WTC11 (cell line): ENCODE data around the gene LOC128125822.

Source experiments
- ATAC-seq: fragments of 200-7000 bp; cut with Tn5 transposase; 2 replicates; pipeline ENCODE4 v1.10.0; 2021; ENCODE audit warnings: mild to moderate bottlenecking, moderate library complexity
- CTCF ChIA-PET: fragments of 300-600 bp; sonication (Branson Sonifier 250); formaldehyde crosslinking; loops from one replicate; lab custom pipeline; 2021; ENCODE audit warnings: antibody characterized with exemption; lab: Charles Lee
- POLR2A ChIA-PET: fragments of 350-600 bp; sonication (Branson Sonifier 250); formaldehyde crosslinking; loops from one replicate; lab custom pipeline; 2021; ENCODE audit warnings: antibody characterized with exemption; lab: Charles Lee
- DNase-seq: peaks from one replicate; pipeline ENCODE4 v3.0.0; 2021; ENCODE audit warnings: low spot score
- H3K27ac Mint-ChIP-seq: 2 replicates; pipeline ENCODE4 v1.8.0; 2021; ENCODE audit warnings: mixed read lengths
- H3K27me3 Mint-ChIP-seq: 2 replicates; pipeline ENCODE4 v1.8.0; 2021; ENCODE audit warnings: low read depth, mild to moderate bottlenecking, moderate library complexity, mixed read lengths
- H3K36me3 Mint-ChIP-seq: 2 replicates; pipeline ENCODE4 v1.8.0; 2021; ENCODE audit warnings: mixed read lengths
- H3K4me1 Mint-ChIP-seq: 2 replicates; pipeline ENCODE4 v1.8.0; 2022; ENCODE audit warnings: mixed read lengths
- H3K4me3 Mint-ChIP-seq: 2 replicates; pipeline ENCODE4 v1.8.0; 2021; ENCODE audit warnings: mild to moderate bottlenecking, moderate library complexity, mixed read lengths
- H3K9me3 Mint-ChIP-seq: 2 replicates; pipeline ENCODE4 v1.8.0; 2021; ENCODE audit warnings: mixed read lengths
- ATF1 ChIP-seq: sonication (generic); formaldehyde crosslinking; IDR thresholded peaks from 2 replicates; pipeline ENCODE4 v1.8.1; 2023; ENCODE audit warnings: mild to moderate bottlenecking, moderate library complexity, missing genetic modification reagents
- CBFB ChIP-seq: sonication (generic); formaldehyde crosslinking; IDR thresholded peaks from 2 replicates; pipeline ENCODE4 v1.8.1; 2022; ENCODE audit warnings: mild to moderate bottlenecking, low read depth, missing genetic modification reagents
- KAT7 ChIP-seq: sonication (generic); formaldehyde crosslinking; IDR thresholded peaks from 2 replicates; pipeline ENCODE4 v1.8.1; 2023; ENCODE audit warnings: missing genetic modification reagents, mild to moderate bottlenecking, borderline replicate concordance
- MXD4 ChIP-seq: fragments of 250-450 bp; sonication (Bioruptor Pico); IDR thresholded peaks from 2 replicates; pipeline ENCODE4 v1.8.0; 2021; ENCODE audit warnings: mild to moderate bottlenecking, moderate library complexity, borderline replicate concordance
- NFYB ChIP-seq: sonication (generic); formaldehyde crosslinking; conservative IDR thresholded peaks from 2 replicates; pipeline ENCODE4 v1.8.0; 2022; ENCODE audit warnings: low read depth, missing genetic modification reagents
- NR1H2 ChIP-seq: sonication (generic); formaldehyde crosslinking; IDR thresholded peaks from 2 replicates; pipeline ENCODE4 v1.9.0; 2021; ENCODE audit warnings: mild to moderate bottlenecking, moderate library complexity, missing genetic modification reagents
- NR2C2 ChIP-seq: sonication (generic); formaldehyde crosslinking; IDR thresholded peaks from 2 replicates; pipeline ENCODE4 v1.8.0; 2022; ENCODE audit warnings: mild to moderate bottlenecking, missing genetic modification reagents
- SMAD3 ChIP-seq: sonication (generic); formaldehyde crosslinking; IDR thresholded peaks from 2 replicates; pipeline ENCODE4 v1.8.0; 2022; ENCODE audit warnings: missing genetic modification reagents, mild to moderate bottlenecking, borderline replicate concordance
- SMAD4 ChIP-seq: sonication (generic); formaldehyde crosslinking; IDR thresholded peaks from 2 replicates; pipeline ENCODE4 v1.8.0; 2022; ENCODE audit warnings: mild to moderate bottlenecking, missing genetic modification reagents
- SP1 ChIP-seq: sonication (generic); formaldehyde crosslinking; conservative IDR thresholded peaks from 2 replicates; pipeline ENCODE4 v1.8.1; 2022; ENCODE audit warnings: missing genetic modification reagents
- TCF7 ChIP-seq: sonication (generic); formaldehyde crosslinking; IDR thresholded peaks from 2 replicates; pipeline ENCODE4 v1.8.0; 2022; ENCODE audit warnings: mild to moderate bottlenecking, low read depth, missing genetic modification reagents, moderate library complexity
- TEAD1 ChIP-seq: sonication (generic); formaldehyde crosslinking; IDR thresholded peaks from 2 replicates; pipeline ENCODE4 v1.8.0; 2022; ENCODE audit warnings: mild to moderate bottlenecking, missing genetic modification reagents
- TP53 ChIP-seq: sonication (generic); formaldehyde crosslinking; IDR thresholded peaks from 2 replicates; pipeline ENCODE4 v1.8.1; 2023; ENCODE audit warnings: mild to moderate bottlenecking, missing genetic modification reagents
- ZNF232 ChIP-seq: sonication (generic); formaldehyde crosslinking; IDR thresholded peaks from 2 replicates; pipeline ENCODE4 v1.8.0; 2022; ENCODE audit warnings: mild to moderate bottlenecking, missing genetic modification reagents
- TF ChIP-seq, protein P1 (sequence below): fragments of 250-450 bp; sonication (Bioruptor Pico); IDR thresholded peaks from 2 replicates; pipeline ENCODE4 v2.1.2; 2022; ENCODE audit warnings: mild to moderate bottlenecking, moderate library complexity
- TF ChIP-seq, protein P2 (sequence below): sonication (generic); formaldehyde crosslinking; conservative IDR thresholded peaks from 2 replicates; pipeline ENCODE4 v1.8.1; 2022; ENCODE audit warnings: mild to moderate bottlenecking, missing genetic modification reagents
- TF ChIP-seq, protein P3 (sequence below): sonication (generic); formaldehyde crosslinking; IDR thresholded peaks from 2 replicates; pipeline ENCODE4 v1.8.1; 2022; ENCODE audit warnings: mild to moderate bottlenecking, missing genetic modification reagents, moderate library complexity, borderline replicate concordance
- TF ChIP-seq, protein P4 (sequence below): fragments of 250-450 bp; sonication (Bioruptor Pico); IDR thresholded peaks from 2 replicates; pipeline ENCODE4 v1.9.0; 2021; ENCODE audit warnings: mild to moderate bottlenecking
- TF ChIP-seq, protein P5 (sequence below): sonication (generic); formaldehyde crosslinking; IDR thresholded peaks from 2 replicates; pipeline ENCODE4 v1.8.1; 2023; ENCODE audit warnings: mild to moderate bottlenecking, missing genetic modification reagents, moderate library complexity
- TF ChIP-seq, protein P6 (sequence below): sonication (generic); formaldehyde crosslinking; IDR thresholded peaks from 2 replicates; pipeline ENCODE4 v1.8.1; 2022; ENCODE audit warnings: low read depth, mild to moderate bottlenecking, moderate library complexity, missing genetic modification reagents, borderline replicate concordance
- TF ChIP-seq, protein P7 (sequence below): sonication (generic); formaldehyde crosslinking; IDR thresholded peaks from 2 replicates; pipeline ENCODE4 v1.8.1; 2023; ENCODE audit warnings: mild to moderate bottlenecking, missing genetic modification reagents
- TF ChIP-seq, protein P8 (sequence below): sonication (generic); formaldehyde crosslinking; IDR thresholded peaks from 2 replicates; pipeline ENCODE4 v1.8.1; 2023; ENCODE audit warnings: mild to moderate bottlenecking, missing genetic modification reagents, borderline replicate concordance
- TF ChIP-seq, protein P9 (sequence below): fragments of 250-450 bp; sonication (Bioruptor Pico); IDR thresholded peaks from 2 replicates; pipeline ENCODE4 v1.9.0; 2021; ENCODE audit warnings: moderate library complexity, mild to moderate bottlenecking, inconsistent platforms, borderline replicate concordance

The LOC128125822 gene

DNA sequence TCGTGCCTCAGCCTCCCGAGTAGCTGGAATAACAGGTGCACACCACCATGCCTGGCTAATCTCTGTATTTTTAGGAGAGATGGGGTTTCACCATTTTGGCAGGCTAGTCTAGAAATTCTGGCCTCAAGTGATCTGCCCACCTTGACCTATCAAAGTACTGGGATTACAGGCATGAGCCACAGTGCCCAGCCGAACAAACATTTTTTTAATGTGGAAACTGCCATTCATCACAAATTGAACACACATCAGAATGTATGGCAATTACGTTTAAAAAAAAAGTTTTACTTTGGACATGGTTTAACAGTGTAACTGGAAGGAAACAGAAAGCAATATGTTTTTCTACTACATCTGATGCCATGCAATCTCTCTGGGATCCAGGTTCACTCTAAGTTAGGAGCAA lies 38.3 kb upstream of the LOC128125822 start:
- Mint-ChIP-seq H3K36me3 (no peaks in the 10 kb centered on the region; the same call in 1 of the 2 replicates), H3K9me3 (peaks cover 4% of the 10 kb centered on the region; the same call in 1 of the 2 replicates), H3K4me3 (no peak overlapping the region), H3K4me1 (no peaks in the 10 kb centered on the region), H3K27me3 (peaks cover 86% of the 10 kb centered on the region), H3K27ac (no peak overlapping the region)
- ATAC-seq (no peak), DNase-seq (no peak)
- ChIA-PET CTCF (no interaction called here), POLR2A (no interaction called here)
- TF ChIP-seq NFYB (no peak), SMAD4 (CRISPR knock-in tag) (no peak), ZNF232 (no peak), NR2C2 (no peak), KAT7 (no peak), MXD4 (no peak), TP53 (no peak), NR1H2 (no peak)
- TF ChIP-seq, protein P1, sequence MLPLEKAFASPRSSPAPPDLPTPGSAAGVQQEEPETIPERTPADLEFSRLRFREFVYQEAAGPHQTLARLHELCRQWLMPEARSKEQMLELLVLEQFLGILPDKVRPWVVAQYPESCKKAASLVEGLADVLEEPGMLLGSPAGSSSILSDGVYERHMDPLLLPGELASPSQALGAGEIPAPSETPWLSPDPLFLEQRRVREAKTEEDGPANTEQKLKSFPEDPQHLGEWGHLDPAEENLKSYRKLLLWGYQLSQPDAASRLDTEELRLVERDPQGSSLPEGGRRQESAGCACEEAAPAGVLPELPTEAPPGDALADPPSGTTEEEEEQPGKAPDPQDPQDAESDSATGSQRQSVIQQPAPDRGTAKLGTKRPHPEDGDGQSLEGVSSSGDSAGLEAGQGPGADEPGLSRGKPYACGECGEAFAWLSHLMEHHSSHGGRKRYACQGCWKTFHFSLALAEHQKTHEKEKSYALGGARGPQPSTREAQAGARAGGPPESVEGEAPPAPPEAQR (CRISPR knock-in tag): no peak
- TF ChIP-seq, protein P2, sequence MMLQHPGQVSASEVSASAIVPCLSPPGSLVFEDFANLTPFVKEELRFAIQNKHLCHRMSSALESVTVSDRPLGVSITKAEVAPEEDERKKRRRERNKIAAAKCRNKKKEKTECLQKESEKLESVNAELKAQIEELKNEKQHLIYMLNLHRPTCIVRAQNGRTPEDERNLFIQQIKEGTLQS (CRISPR knock-in tag): no peak
- TF ChIP-seq, protein P3, sequence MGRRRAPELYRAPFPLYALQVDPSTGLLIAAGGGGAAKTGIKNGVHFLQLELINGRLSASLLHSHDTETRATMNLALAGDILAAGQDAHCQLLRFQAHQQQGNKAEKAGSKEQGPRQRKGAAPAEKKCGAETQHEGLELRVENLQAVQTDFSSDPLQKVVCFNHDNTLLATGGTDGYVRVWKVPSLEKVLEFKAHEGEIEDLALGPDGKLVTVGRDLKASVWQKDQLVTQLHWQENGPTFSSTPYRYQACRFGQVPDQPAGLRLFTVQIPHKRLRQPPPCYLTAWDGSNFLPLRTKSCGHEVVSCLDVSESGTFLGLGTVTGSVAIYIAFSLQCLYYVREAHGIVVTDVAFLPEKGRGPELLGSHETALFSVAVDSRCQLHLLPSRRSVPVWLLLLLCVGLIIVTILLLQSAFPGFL: no peak
- TF ChIP-seq, protein P4, sequence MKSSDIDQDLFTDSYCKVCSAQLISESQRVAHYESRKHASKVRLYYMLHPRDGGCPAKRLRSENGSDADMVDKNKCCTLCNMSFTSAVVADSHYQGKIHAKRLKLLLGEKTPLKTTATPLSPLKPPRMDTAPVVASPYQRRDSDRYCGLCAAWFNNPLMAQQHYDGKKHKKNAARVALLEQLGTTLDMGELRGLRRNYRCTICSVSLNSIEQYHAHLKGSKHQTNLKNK: no peak
- TF ChIP-seq, protein P5, sequence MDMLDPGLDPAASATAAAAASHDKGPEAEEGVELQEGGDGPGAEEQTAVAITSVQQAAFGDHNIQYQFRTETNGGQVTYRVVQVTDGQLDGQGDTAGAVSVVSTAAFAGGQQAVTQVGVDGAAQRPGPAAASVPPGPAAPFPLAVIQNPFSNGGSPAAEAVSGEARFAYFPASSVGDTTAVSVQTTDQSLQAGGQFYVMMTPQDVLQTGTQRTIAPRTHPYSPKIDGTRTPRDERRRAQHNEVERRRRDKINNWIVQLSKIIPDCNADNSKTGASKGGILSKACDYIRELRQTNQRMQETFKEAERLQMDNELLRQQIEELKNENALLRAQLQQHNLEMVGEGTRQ (CRISPR knock-in tag): no peak
- TF ChIP-seq, protein P6, sequence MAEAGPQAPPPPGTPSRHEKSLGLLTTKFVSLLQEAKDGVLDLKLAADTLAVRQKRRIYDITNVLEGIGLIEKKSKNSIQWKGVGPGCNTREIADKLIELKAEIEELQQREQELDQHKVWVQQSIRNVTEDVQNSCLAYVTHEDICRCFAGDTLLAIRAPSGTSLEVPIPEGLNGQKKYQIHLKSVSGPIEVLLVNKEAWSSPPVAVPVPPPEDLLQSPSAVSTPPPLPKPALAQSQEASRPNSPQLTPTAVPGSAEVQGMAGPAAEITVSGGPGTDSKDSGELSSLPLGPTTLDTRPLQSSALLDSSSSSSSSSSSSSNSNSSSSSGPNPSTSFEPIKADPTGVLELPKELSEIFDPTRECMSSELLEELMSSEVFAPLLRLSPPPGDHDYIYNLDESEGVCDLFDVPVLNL: no peak

DNA sequence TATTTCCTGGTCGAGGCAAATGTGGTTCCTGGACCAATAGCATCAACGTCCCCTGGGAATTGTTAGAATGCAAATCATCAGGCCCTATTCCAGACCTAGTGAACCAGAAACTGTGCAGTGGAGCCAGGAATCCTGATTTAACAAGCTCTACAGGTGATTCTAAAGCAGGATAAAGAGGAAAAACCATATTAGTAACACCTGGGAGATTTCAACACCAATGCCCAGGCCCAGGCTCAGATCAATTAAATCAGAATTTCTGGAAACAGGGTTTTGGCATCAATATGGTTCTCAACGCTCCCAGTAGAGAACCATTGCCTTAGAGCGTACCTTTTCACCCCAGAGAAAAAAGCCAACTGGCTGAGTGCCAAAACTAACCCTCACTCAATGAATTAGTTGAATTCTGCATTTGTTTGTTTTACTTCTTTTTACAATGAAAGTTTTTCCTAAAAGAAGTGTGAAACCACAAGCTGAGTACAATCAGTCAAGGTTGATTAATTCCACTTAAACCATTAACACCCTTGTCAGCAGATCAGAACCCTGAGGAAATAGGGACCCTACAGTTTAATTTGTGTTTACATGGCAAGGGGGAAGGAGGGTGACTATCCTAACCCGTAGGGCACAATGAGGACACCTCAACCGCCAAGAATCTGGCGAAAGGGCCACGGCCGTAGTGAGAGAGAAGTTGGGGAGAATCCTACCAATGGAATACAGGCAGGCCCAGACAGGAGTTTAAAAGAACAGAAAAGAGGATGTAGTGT lies 34.9 kb upstream of the LOC128125822 start:
- H3K9me3 Mint-ChIP-seq: peaks cover 5% of the 10 kb centered on the region; the same call in 1 of the 2 replicates
- H3K4me3 Mint-ChIP-seq: no peak overlapping the region
- DNase-seq: no peak
- ChIA-PET CTCF (no interaction called here), POLR2A (no interaction called here)
- no peak; the same call in 1 of the 2 replicates for ATAC-seq
- H3K27ac Mint-ChIP-seq: no peak overlapping the region
- no peaks in the 10 kb centered on the region; the same call in 1 of the 2 replicates for H3K36me3 Mint-ChIP-seq
- H3K4me1 Mint-ChIP-seq: no peaks in the 10 kb centered on the region
- peaks cover 93% of the 10 kb centered on the region for H3K27me3 Mint-ChIP-seq
- no peak for TF ChIP-seq SP1 (CRISPR knock-in tag)
- TF ChIP-seq TCF7 (CRISPR knock-in tag): no peak
- TF ChIP-seq SMAD3 (CRISPR knock-in tag): no peak
- TF ChIP-seq NR2C2: no peak
- TF ChIP-seq, protein P7, sequence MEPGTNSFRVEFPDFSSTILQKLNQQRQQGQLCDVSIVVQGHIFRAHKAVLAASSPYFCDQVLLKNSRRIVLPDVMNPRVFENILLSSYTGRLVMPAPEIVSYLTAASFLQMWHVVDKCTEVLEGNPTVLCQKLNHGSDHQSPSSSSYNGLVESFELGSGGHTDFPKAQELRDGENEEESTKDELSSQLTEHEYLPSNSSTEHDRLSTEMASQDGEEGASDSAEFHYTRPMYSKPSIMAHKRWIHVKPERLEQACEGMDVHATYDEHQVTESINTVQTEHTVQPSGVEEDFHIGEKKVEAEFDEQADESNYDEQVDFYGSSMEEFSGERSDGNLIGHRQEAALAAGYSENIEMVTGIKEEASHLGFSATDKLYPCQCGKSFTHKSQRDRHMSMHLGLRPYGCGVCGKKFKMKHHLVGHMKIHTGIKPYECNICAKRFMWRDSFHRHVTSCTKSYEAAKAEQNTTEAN (CRISPR knock-in tag): no peak
- TF ChIP-seq, protein P2 (CRISPR knock-in tag): no peak
- TF ChIP-seq NR1H2: no peak
- no peak for TF ChIP-seq CBFB
- TF ChIP-seq, protein P8, sequence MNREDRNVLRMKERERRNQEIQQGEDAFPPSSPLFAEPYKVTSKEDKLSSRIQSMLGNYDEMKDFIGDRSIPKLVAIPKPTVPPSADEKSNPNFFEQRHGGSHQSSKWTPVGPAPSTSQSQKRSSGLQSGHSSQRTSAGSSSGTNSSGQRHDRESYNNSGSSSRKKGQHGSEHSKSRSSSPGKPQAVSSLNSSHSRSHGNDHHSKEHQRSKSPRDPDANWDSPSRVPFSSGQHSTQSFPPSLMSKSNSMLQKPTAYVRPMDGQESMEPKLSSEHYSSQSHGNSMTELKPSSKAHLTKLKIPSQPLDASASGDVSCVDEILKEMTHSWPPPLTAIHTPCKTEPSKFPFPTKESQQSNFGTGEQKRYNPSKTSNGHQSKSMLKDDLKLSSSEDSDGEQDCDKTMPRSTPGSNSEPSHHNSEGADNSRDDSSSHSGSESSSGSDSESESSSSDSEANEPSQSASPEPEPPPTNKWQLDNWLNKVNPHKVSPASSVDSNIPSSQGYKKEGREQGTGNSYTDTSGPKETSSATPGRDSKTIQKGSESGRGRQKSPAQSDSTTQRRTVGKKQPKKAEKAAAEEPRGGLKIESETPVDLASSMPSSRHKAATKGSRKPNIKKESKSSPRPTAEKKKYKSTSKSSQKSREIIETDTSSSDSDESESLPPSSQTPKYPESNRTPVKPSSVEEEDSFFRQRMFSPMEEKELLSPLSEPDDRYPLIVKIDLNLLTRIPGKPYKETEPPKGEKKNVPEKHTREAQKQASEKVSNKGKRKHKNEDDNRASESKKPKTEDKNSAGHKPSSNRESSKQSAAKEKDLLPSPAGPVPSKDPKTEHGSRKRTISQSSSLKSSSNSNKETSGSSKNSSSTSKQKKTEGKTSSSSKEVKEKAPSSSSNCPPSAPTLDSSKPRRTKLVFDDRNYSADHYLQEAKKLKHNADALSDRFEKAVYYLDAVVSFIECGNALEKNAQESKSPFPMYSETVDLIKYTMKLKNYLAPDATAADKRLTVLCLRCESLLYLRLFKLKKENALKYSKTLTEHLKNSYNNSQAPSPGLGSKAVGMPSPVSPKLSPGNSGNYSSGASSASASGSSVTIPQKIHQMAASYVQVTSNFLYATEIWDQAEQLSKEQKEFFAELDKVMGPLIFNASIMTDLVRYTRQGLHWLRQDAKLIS (CRISPR knock-in tag): no peak
- no peak for TF ChIP-seq ATF1 (CRISPR knock-in tag)
- TF ChIP-seq MXD4: no peak
- TF ChIP-seq, protein P9, sequence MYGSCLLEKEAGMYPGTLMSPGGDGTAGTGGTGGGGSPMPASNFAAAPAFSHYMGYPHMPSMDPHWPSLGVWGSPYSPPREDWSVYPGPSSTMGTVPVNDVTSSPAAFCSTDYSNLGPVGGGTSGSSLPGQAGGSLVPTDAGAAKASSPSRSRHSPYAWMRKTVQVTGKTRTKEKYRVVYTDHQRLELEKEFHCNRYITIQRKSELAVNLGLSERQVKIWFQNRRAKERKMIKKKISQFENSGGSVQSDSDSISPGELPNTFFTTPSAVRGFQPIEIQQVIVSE: no peak
- no peak for TF ChIP-seq TEAD1 (CRISPR knock-in tag)
